KMS-11 (cell line): ENCODE measurements around the gene GJA4.
"Not testable (repeated sequence)": the region's sequence is repeated elsewhere in the genome, so short reads cannot be mapped to it uniquely, and the experiment has no call there.

Experiments
- H2AFZ ChIP-seq: fragments of 200-600 bp; sonication (generic); 2 replicates; pipeline ENCODE4 v1.6.1; 2016; ENCODE audit warnings: antibody characterized with exemption, mixed run types, low read depth
- H3K27ac ChIP-seq: fragments of 200-600 bp; sonication (generic); 2 replicates; pipeline ENCODE4 v1.6.1; 2016; ENCODE audit warnings: mild to moderate bottlenecking, mixed run types
- H3K27me3 ChIP-seq: fragments of 200-600 bp; sonication (generic); 2 replicates; pipeline ENCODE4 v1.6.1; 2017; ENCODE audit warnings: mild to moderate bottlenecking, low read depth, mixed run types, moderate library complexity; ENCODE audit not compliant: insufficient read depth
- H3K36me3 ChIP-seq: fragments of 200-600 bp; sonication (generic); 2 replicates; pipeline ENCODE4 v1.6.1; 2017; ENCODE audit warnings: mild to moderate bottlenecking, mixed run types; ENCODE audit not compliant: insufficient read depth
- H3K4me1 ChIP-seq: fragments of 200-600 bp; sonication (generic); 2 replicates; pipeline ENCODE4 v1.6.1; 2016; ENCODE audit warnings: mild to moderate bottlenecking, low read depth, mixed run types; ENCODE audit not compliant: poor library complexity, severe bottlenecking
- H3K4me2 ChIP-seq: fragments of 200-600 bp; sonication (generic); 2 replicates; pipeline ENCODE4 v1.7.0; 2016; ENCODE audit warnings: mild to moderate bottlenecking, mixed run types
- H3K4me3 ChIP-seq: fragments of 200-600 bp; sonication (generic); IDR thresholded peaks from 2 replicates; pipeline ENCODE4 v1.6.1; 2017; ENCODE audit warnings: low read depth, low read length, mixed read lengths; ENCODE audit not compliant: insufficient read depth
- H3K79me2 ChIP-seq: fragments of 200-600 bp; sonication (generic); 2 replicates; pipeline ENCODE4 v1.6.1; 2016; ENCODE audit warnings: low read depth, mixed run types; ENCODE audit not compliant: insufficient read depth
- H3K9ac ChIP-seq: fragments of 200-600 bp; sonication (generic); 2 replicates; pipeline ENCODE4 v1.6.1; 2016; ENCODE audit warnings: mild to moderate bottlenecking, mixed run types
- H4K20me1 ChIP-seq: fragments of 200-600 bp; sonication (generic); 2 replicates; pipeline ENCODE4 v1.6.1; 2016; ENCODE audit warnings: mild to moderate bottlenecking, mixed run types; ENCODE audit not compliant: insufficient read depth
- CTCF ChIP-seq: fragments of 200-600 bp; sonication (generic); conservative IDR thresholded peaks from 2 replicates; pipeline ENCODE4 v1.6.1; 2017; ENCODE audit warnings: low read depth, mild to moderate bottlenecking, antibody characterized with exemption, low read length, moderate library complexity, mixed read lengths

Gene GJA4

GRCh38 chr1:34770891-34771504, 21.8 kb upstream of the GJA4 start:
- Histone ChIP-seq H3K4me2 (no peak overlapping the region), H4K20me1 (no peaks in the 10 kb centered on the region), H3K27ac (no peak overlapping the region), H3K36me3 (no peaks in the 10 kb centered on the region), H3K4me1 (no peaks in the 10 kb centered on the region), H2AFZ (no peak overlapping the region), H3K79me2 (no peaks in the 10 kb centered on the region), H3K27me3 (no peaks in the 10 kb centered on the region), H3K9ac (no peak overlapping the region), H3K4me3 (no peak overlapping the region)
- no peak for TF ChIP-seq CTCF

GRCh38 chr1:34771573-34772371, 21.0 kb upstream of the GJA4 start:
- H3K4me2 ChIP-seq: no peak overlapping the region
- H3K4me1 ChIP-seq: no peaks in the 10 kb centered on the region
- H2AFZ ChIP-seq: no peak overlapping the region
- no peaks in the 10 kb centered on the region for H3K36me3 ChIP-seq
- no peaks in the 10 kb centered on the region for H3K27me3 ChIP-seq
- no peak overlapping the region for H3K27ac ChIP-seq
- H3K4me3 ChIP-seq: no peak overlapping the region
- TF ChIP-seq CTCF: no peak
- H4K20me1 ChIP-seq: no peaks in the 10 kb centered on the region
- H3K79me2 ChIP-seq: no peaks in the 10 kb centered on the region
- no peak overlapping the region for H3K9ac ChIP-seq

- H3K4me3 ChIP-seq, H4K20me1 ChIP-seq, H3K79me2 ChIP-seq, H3K9ac ChIP-seq, H2AFZ ChIP-seq, H3K27ac ChIP-seq, H3K27me3 ChIP-seq, H3K4me2 ChIP-seq, H3K4me1 ChIP-seq, H3K36me3 ChIP-seq: not testable (repeated sequence)
Observed at GRCh38 chr1:34773114-34773513, 19.7 kb upstream of the GJA4 start.

DNA sequence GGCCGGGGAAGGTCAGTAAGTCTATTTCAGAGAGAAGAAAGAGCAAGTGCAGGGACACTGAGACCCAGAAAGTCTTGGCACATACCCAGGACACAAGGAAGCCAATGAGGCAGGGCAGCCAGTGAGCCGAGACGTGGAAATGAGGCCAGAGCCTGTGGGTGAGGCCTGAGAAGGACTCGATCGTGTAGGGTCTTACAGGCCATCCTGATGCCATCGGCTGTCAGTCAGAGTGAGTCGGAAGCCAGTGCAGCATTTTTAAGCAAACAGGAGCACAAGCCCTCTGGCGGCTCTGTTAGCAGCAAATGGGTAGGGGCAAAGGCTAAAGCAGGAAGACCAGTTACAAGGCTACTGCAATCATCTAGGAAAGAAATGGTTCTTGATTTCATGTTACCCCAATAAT, 17.8 kb upstream of the GJA4 start:
- no peak for TF ChIP-seq CTCF
- Histone ChIP-seq H3K4me2 (no peak overlapping the region), H3K36me3 (no peaks in the 10 kb centered on the region), H3K27ac (no peak overlapping the region), H4K20me1 (no peaks in the 10 kb centered on the region), H3K4me1 (no peaks in the 10 kb centered on the region), H3K4me3 (no peak overlapping the region), H3K9ac (no peak overlapping the region), H3K27me3 (no peaks in the 10 kb centered on the region), H3K79me2 (no peaks in the 10 kb centered on the region), H2AFZ (no peak overlapping the region)

- Histone ChIP-seq H3K27me3 (no peaks in the 10 kb centered on the region), H3K79me2 (no peaks in the 10 kb centered on the region), H4K20me1 (no peaks in the 10 kb centered on the region), H3K4me2 (no peak overlapping the region), H3K9ac (no peak overlapping the region), H3K27ac (no peak overlapping the region), H3K36me3 (no peaks in the 10 kb centered on the region), H2AFZ (no peak overlapping the region), H3K4me1 (no peaks in the 10 kb centered on the region), H3K4me3 (no peak overlapping the region)
- no peak for TF ChIP-seq CTCF
Observed at GRCh38 chr1:34776911-34777310, 15.9 kb upstream of the GJA4 start.
